H9 (cell line): ENCODE results near the gene BBOX1. TPM values are rescaled to one million over a fixed set of nuclear protein-coding genes. Genes with fewer than 3 reads are reported as not detected.

ENCODE experiments used
- DNase-seq: peaks from one replicate; pipeline ENCODE4 v3.0.0-alpha.2; 2017
- H2AFZ ChIP-seq: one replicate; pipeline ENCODE4 v1.6.1; 2013; ENCODE audit warnings: mild to moderate bottlenecking, low read length, control low read depth, moderate library complexity
- H2AK5ac ChIP-seq: 2 replicates; pipeline ENCODE4 v1.6.1; 2013; ENCODE audit warnings: low read length, control low read depth, mixed read lengths; ENCODE audit not compliant: insufficient read length
- H2BK120ac ChIP-seq: one replicate; pipeline ENCODE4 v1.6.1; 2013; ENCODE audit warnings: low read depth, mild to moderate bottlenecking, low read length, control low read depth, inconsistent platforms; ENCODE audit not compliant: poor library complexity, severe bottlenecking
- H2BK12ac ChIP-seq: 2 replicates; pipeline ENCODE4 v1.6.1; 2013; ENCODE audit warnings: low read length, control low read depth, mixed read lengths, low read depth; ENCODE audit not compliant: insufficient read length
- H2BK15ac ChIP-seq: 2 replicates; pipeline ENCODE4 v1.6.1; 2013; ENCODE audit warnings: low read depth, low read length, control low read depth
- H2BK20ac ChIP-seq: one replicate; pipeline ENCODE4 v1.6.1; 2013; ENCODE audit warnings: low read depth, mild to moderate bottlenecking, low read length, control low read depth, inconsistent platforms; ENCODE audit not compliant: poor library complexity, severe bottlenecking
- H2BK5ac ChIP-seq: 2 replicates; pipeline ENCODE4 v1.6.1; 2013; ENCODE audit warnings: low read length, control low read depth, mixed read lengths; ENCODE audit not compliant: insufficient read length
- H3K14ac ChIP-seq: 2 replicates; pipeline ENCODE4 v1.6.1; 2013; ENCODE audit warnings: low read length, control low read depth; ENCODE audit not compliant: insufficient read depth
- H3K18ac ChIP-seq: 2 replicates; pipeline ENCODE4 v1.6.1; 2013; ENCODE audit warnings: low read depth, mild to moderate bottlenecking, mixed read lengths, low read length, control low read depth; ENCODE audit not compliant: insufficient read length
- H3K23ac ChIP-seq: 2 replicates; pipeline ENCODE4 v1.6.1; 2013; ENCODE audit warnings: low read length, control low read depth, mixed read lengths, low read depth; ENCODE audit not compliant: insufficient read length
- H3K23me2 ChIP-seq: 2 replicates; pipeline ENCODE4 v1.6.1; 2013; ENCODE audit warnings: low read depth, mild to moderate bottlenecking, mixed read lengths, low read length, control low read depth; ENCODE audit not compliant: insufficient read length, poor library complexity, severe bottlenecking
- H3K27ac ChIP-seq: 2 replicates; pipeline ENCODE4 v1.5.1; 2013; ENCODE audit warnings: low read length, control low read depth, mixed read lengths, low read depth; ENCODE audit not compliant: insufficient read length
- H3K27me3 ChIP-seq: 2 replicates; pipeline ENCODE4 v1.6.1; 2013; ENCODE audit warnings: low read length, control low read depth, inconsistent platforms; ENCODE audit not compliant: insufficient read depth
- H3K4ac ChIP-seq: 2 replicates; pipeline ENCODE4 v1.6.1; 2013; ENCODE audit warnings: low read depth, mild to moderate bottlenecking, control low read depth, inconsistent platforms, low read length, moderate library complexity
- H3K4me1 ChIP-seq: 2 replicates; pipeline ENCODE4 v1.6.1; 2013; ENCODE audit warnings: low read length, control low read depth, inconsistent platforms; ENCODE audit not compliant: insufficient read depth
- H3K4me2 ChIP-seq: 2 replicates; pipeline ENCODE4 v1.6.1; 2013; ENCODE audit warnings: low read length, control low read depth, mixed read lengths; ENCODE audit not compliant: insufficient read length, insufficient read depth
- H3K56ac ChIP-seq: 2 replicates; pipeline ENCODE4 v1.6.1; 2013; ENCODE audit warnings: low read depth, mild to moderate bottlenecking, mixed read lengths, low read length, control low read depth; ENCODE audit not compliant: insufficient read length
- H3K79me1 ChIP-seq: 2 replicates; pipeline ENCODE4 v1.6.1; 2013; ENCODE audit warnings: low read depth, mild to moderate bottlenecking, moderate library complexity, low read length, control low read depth, inconsistent platforms; ENCODE audit not compliant: insufficient read depth, poor library complexity, severe bottlenecking
- H3K79me2 ChIP-seq: 2 replicates; pipeline ENCODE4 v1.6.1; 2013; ENCODE audit warnings: low read length, control low read depth, inconsistent platforms; ENCODE audit not compliant: insufficient read depth
- H3K9ac ChIP-seq: 2 replicates; pipeline ENCODE4 v1.6.1; 2013; ENCODE audit warnings: low read length, control low read depth, mixed read lengths; ENCODE audit not compliant: insufficient read length; ENCODE audit errors: extremely low read depth
- H3K9me3 ChIP-seq: one replicate; pipeline ENCODE4 v1.6.1; 2013; ENCODE audit warnings: low read depth, low read length, inconsistent platforms; ENCODE audit not compliant: control insufficient read depth
- H3T11ph ChIP-seq: one replicate; pipeline ENCODE4 v1.6.1; 2013; ENCODE audit warnings: mild to moderate bottlenecking, low read length, control low read depth, inconsistent platforms
- H4K20me1 ChIP-seq: one replicate; pipeline ENCODE4 v1.6.1; 2013; ENCODE audit not compliant: control insufficient read depth, insufficient read length, insufficient read depth
- H4K5ac ChIP-seq: 2 replicates; pipeline ENCODE4 v1.6.1; 2013; ENCODE audit warnings: low read depth, mild to moderate bottlenecking, mixed read lengths, low read length, control low read depth; ENCODE audit not compliant: insufficient read length
- H4K8ac ChIP-seq: replicated peaks from 2 replicates; pipeline ENCODE4 v1.6.1; 2013; ENCODE audit warnings: low read length, control low read depth, mixed read lengths, low read depth; ENCODE audit not compliant: insufficient read length
- H4K91ac ChIP-seq: 2 replicates; pipeline ENCODE4 v1.6.1; 2013; ENCODE audit warnings: low read depth, mild to moderate bottlenecking, moderate library complexity, mixed read lengths, low read length, control low read depth; ENCODE audit not compliant: insufficient read length
- H3K27ac Mint-ChIP-seq, 3 experiments: 2 replicates in 2 of 3; 3 replicates in 1 of 3; pipeline ENCODE4 v1.8.0; 2020 to 2021; ENCODE audit warnings: mixed read lengths in 3 of 3, mild to moderate bottlenecking in 1 of 3, moderate library complexity in 1 of 3
- H3K27me3 Mint-ChIP-seq: 2 replicates; pipeline ENCODE4 v1.8.0; 2021; ENCODE audit warnings: low read depth, mild to moderate bottlenecking, moderate library complexity, mixed read lengths
- H3K36me3 Mint-ChIP-seq, 3 experiments: 2 replicates in 2 of 3; 3 replicates in 1 of 3; pipeline ENCODE4 v1.8.0; 2020 to 2021; ENCODE audit warnings: low read depth in 3 of 3, mixed read lengths in 3 of 3; ENCODE audit not compliant: insufficient read depth in 1 of 3
- H3K4me1 Mint-ChIP-seq, 2 experiments: 2 replicates each; pipeline ENCODE4 v1.8.0; 2020; ENCODE audit warnings: mixed read lengths in 2 of 2
- H3K4me3 Mint-ChIP-seq, 2 experiments: 2 replicates in 1 of 2; 3 replicates in 1 of 2; pipeline ENCODE4 v1.8.0; 2020 to 2021; ENCODE audit warnings: mild to moderate bottlenecking in 2 of 2, mixed read lengths in 2 of 2, moderate library complexity in 1 of 2
- H3K9me3 Mint-ChIP-seq, 2 experiments: 2 replicates in 1 of 2; 3 replicates in 1 of 2; pipeline ENCODE4 v1.8.0; 2020; ENCODE audit warnings: mild to moderate bottlenecking in 2 of 2, mixed read lengths in 2 of 2, moderate library complexity in 1 of 2
- total RNA-seq: library from RNA; stranded (reverse); gene quantifications from 2 replicates; pipeline ENCODE4 v1.2.1, GENCODE V29; 2021
- TF ChIP-seq, protein P1 (sequence below): fragments of 200-600 bp; sonication (generic); conservative IDR thresholded peaks from 3 replicates; pipeline ENCODE4 v1.8.0; 2021; ENCODE audit warnings: antibody characterized with exemption, mild to moderate bottlenecking

Gene BBOX1
- total RNA-seq, 1 experiment from 2014 or later, result not detected

DNA sequence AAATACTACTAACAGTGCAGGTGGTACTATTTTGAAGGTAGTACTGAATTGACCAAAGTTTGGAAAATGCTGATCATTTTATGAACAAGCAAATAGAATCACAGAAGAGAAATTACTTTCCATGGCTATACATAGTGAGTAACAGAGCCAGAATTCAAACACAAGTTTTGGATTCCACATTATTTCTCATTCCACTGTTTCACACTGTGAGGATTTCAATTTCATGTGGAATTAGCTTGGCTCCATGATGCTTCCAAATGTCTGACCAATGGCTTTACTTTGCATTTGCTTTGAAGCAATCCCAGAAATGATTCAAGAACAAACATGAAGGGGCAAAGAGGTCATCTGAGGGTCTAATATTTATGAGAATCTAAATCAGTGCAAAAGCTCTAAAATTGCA is 98.1 kb downstream of the BBOX1 start:
- Histone ChIP-seq H4K5ac (no peak overlapping the region), H2BK12ac (no peak overlapping the region), H2AFZ (no peak overlapping the region), H3K9ac (no peak overlapping the region), H3K79me2 (no peaks in the 10 kb centered on the region), H3K23ac (no peak overlapping the region), H2AK5ac (no peak overlapping the region), H3K4ac (no peak overlapping the region), H3K56ac (no peak overlapping the region), H2BK20ac (no peak overlapping the region), H3K9me3 (no peaks in the 10 kb centered on the region), H4K20me1 (no peaks in the 10 kb centered on the region), H3T11ph (no peak overlapping the region), H3K27me3 (no peaks in the 10 kb centered on the region), H3K4me2 (no peak overlapping the region), H2BK15ac (no peak overlapping the region), H3K18ac (no peak overlapping the region), H4K8ac (no peak overlapping the region), H3K27ac (no peak overlapping the region), H3K4me1 (no peaks in the 10 kb centered on the region), H2BK5ac (no peak overlapping the region), H4K91ac (no peak overlapping the region), H3K14ac (no peak overlapping the region), H2BK120ac (no peak overlapping the region), H3K23me2 (no peaks in the 10 kb centered on the region), H3K79me1 (no peaks in the 10 kb centered on the region)
- TF ChIP-seq, protein P1, sequence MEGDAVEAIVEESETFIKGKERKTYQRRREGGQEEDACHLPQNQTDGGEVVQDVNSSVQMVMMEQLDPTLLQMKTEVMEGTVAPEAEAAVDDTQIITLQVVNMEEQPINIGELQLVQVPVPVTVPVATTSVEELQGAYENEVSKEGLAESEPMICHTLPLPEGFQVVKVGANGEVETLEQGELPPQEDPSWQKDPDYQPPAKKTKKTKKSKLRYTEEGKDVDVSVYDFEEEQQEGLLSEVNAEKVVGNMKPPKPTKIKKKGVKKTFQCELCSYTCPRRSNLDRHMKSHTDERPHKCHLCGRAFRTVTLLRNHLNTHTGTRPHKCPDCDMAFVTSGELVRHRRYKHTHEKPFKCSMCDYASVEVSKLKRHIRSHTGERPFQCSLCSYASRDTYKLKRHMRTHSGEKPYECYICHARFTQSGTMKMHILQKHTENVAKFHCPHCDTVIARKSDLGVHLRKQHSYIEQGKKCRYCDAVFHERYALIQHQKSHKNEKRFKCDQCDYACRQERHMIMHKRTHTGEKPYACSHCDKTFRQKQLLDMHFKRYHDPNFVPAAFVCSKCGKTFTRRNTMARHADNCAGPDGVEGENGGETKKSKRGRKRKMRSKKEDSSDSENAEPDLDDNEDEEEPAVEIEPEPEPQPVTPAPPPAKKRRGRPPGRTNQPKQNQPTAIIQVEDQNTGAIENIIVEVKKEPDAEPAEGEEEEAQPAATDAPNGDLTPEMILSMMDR, result no peak
- Mint-ChIP-seq H3K4me3 (no peak overlapping the region), H3K9me3 (peaks cover 38 to 39% of the 10 kb centered on the region in 2 experiments), H3K27me3 (no peaks in the 10 kb centered on the region), H3K27ac (no peak overlapping the region), H3K4me1 (no peaks in the 10 kb centered on the region), H3K36me3 (peaks cover 22 to 43% (median 27%) of the 10 kb centered on the region in 3 experiments)
- no peak for DNase-seq
